ENCODE data around the gene DLGAP1.

DLGAP1 gene

GRCh38 chr18:3877678-3878077 is 577.4 kb downstream of the DLGAP1 start:
- H3K27me3 Mint-ChIP-seq (ENCODE audit: low read depth, poor library complexity) = peaks cover 7% of the 10 kb centered on the region
- H3K36me3 Mint-ChIP-seq (ENCODE audit: low read depth) = peaks cover 14% of the 10 kb centered on the region
- H3K4me1 Mint-ChIP-seq = peaks cover 43% of the 10 kb centered on the region
- H3K9me3 Mint-ChIP-seq = peaks cover 9% of the 10 kb centered on the region
- TF ChIP-seq CTCF (IDR thresholded peaks at IDR 0.05) = no peak
- H3K4me3 Mint-ChIP-seq = no peak overlapping the region
- no peak overlapping the region for H3K27ac Mint-ChIP-seq
- no peak for DNase-seq

GRCh38 chr18:3875961-3876360 is 579.1 kb downstream of the DLGAP1 start:
- no peak overlapping the region for H3K4me3 Mint-ChIP-seq
- H3K9me3 Mint-ChIP-seq = peaks cover 6% of the 10 kb centered on the region
- no peak overlapping the region for H3K27ac Mint-ChIP-seq
- no peak for TF ChIP-seq CTCF (IDR thresholded peaks at IDR 0.05)
- H3K27me3 Mint-ChIP-seq (ENCODE audit: low read depth, poor library complexity) = peaks cover 10% of the 10 kb centered on the region
- no peak for DNase-seq
- H3K36me3 Mint-ChIP-seq (ENCODE audit: low read depth) = peaks cover 8% of the 10 kb centered on the region
- H3K4me1 Mint-ChIP-seq = peaks cover 40% of the 10 kb centered on the region

GRCh38 chr18:3875376-3875775 is 579.7 kb downstream of the DLGAP1 start:
- Mint-ChIP-seq H3K4me3 (no peak overlapping the region), H3K27ac (no peak overlapping the region), H3K9me3 (peaks cover 6% of the 10 kb centered on the region), H3K4me1 (peaks cover 40% of the 10 kb centered on the region), H3K27me3 (ENCODE audit: low read depth, poor library complexity) (peaks cover 10% of the 10 kb centered on the region), H3K36me3 (ENCODE audit: low read depth) (peaks cover 8% of the 10 kb centered on the region)
- no peak for DNase-seq
- no peak for TF ChIP-seq CTCF (IDR thresholded peaks at IDR 0.05)

- Mint-ChIP-seq H3K4me1 (peaks cover 41% of the 10 kb centered on the region), H3K36me3 (ENCODE audit: low read depth) (peaks cover 8% of the 10 kb centered on the region), H3K9me3 (peaks cover 6% of the 10 kb centered on the region), H3K4me3 (no peak overlapping the region), H3K27ac (no peak overlapping the region), H3K27me3 (ENCODE audit: low read depth, poor library complexity) (peaks cover 10% of the 10 kb centered on the region)
- no peak for DNase-seq
- TF ChIP-seq CTCF (IDR thresholded peaks at IDR 0.05) = no peak
Measured at GRCh38 chr18:3874581-3874980, 580.5 kb downstream of the DLGAP1 start.

GRCh38 chr18:3874125-3874524 is 581.0 kb downstream of the DLGAP1 start:
- H3K9me3 Mint-ChIP-seq = peaks cover 6% of the 10 kb centered on the region
- peak overlapping the region; percentile 54 for H3K4me3 Mint-ChIP-seq

More at GRCh38 chr18:3874125-3874524, 581.0 kb downstream of the DLGAP1 start:
- DNase-seq = no peak
- H3K27me3 Mint-ChIP-seq (ENCODE audit: low read depth, poor library complexity) = peaks cover 13% of the 10 kb centered on the region
- H3K4me1 Mint-ChIP-seq = peaks cover 45% of the 10 kb centered on the region
- no peak for TF ChIP-seq CTCF (IDR thresholded peaks at IDR 0.05)
- H3K36me3 Mint-ChIP-seq (ENCODE audit: low read depth) = peaks cover 7% of the 10 kb centered on the region
- no peak overlapping the region for H3K27ac Mint-ChIP-seq

Data from nephron progenitor cell (in vitro differentiated cells).